ENCODE data around the gene PPP1CA.
"Not testable (repeated sequence)": the region's sequence is repeated elsewhere in the genome, so short reads cannot be mapped to it uniquely, and the experiment has no call there.

Gene PPP1CA

DNA sequence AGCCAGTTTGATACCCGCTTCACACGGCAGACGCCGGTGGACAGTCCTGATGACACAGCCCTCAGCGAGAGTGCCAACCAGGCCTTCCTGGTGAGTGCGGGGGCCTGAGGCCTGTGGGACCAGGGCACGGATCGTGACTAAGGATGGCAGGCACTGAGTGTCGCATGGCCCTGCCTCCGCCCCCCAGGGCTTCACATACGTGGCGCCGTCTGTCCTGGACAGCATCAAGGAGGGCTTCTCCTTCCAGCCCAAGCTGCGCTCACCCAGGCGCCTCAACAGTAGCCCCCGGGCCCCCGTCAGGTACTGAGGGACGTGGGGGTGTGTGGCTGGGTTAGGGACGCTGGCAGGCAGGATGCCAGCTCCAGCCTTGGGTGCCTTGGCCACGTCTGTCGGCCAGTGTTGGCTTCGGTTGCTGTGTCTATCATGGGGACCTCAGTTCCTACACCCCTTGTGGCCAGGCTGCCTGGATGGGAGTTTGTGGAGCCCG lies 32.8 kb upstream of the PPP1CA start:
- DNase-seq, result no peak

DNA sequence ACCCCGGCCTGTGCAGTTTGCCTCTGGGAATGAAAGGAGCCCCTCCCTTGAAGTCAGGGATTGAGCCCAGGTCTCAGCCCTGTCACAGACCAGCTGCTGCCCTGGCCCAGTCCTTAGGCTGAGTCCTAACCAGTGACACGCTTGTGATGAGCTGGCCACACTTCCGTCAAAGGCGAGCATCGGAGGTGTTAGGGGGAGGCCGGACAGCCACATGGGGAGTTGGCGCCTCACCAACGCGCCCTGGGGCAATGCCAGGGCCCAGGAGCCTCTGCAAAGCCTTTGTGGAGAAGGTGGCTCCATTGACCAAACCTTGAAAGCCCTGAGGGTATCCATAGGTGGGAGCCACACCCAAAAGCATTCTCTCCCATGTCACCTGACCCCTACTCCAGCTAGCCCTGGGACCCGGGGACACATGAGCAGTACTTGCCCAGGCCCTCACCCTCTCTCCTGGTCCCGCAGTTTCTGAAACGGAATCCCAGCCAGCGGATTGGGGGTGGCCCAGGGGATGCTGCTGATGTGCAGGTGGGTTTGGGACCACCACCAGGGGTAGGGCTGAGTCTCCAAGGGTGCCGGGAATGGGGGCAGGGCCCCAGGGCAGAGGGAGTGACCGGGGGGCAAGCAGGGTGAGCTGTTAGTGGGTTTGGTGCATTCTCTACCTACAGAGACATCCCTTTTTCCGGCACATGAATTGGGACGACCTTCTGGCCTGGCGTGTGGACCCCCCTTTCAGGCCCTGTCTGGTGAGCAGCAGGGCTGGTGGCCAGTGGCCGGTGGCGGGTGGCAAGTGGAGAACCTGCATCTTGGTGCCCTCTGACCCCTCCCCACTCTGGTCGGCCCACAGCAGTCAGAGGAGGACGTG lies 32.1 kb upstream of the PPP1CA start:
- DNase-seq, result no peak

DNA sequence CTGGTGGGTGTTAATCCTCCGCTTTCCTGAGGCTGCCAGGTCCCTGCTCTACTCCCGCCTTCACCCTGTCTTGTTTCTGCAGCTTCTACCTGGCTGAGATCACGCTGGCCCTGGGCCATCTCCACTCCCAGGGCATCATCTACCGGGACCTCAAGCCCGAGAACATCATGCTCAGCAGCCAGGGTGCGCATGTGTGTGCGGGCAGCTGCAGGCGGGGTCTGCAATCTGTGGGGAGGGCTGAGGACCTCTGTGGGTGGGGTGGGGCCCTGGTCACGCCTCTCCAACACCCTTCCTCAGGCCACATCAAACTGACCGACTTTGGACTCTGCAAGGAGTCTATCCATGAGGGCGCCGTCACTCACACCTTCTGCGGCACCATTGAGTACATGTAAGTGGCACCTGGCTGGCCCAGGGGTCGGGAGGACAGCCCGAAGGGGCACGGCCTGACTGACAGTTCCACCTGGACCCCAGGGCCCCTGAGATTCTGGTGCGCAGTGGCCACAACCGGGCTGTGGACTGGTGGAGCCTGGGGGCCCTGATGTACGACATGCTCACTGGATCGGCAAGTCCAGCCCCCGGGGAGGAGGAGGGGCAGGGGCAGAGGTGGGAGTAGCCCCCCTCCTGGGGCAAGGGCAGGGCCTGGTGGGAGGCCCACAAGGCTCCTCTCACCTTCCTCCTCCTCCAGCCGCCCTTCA lies 31.1 kb upstream of the PPP1CA start:
- DNase-seq, result no peak

DNA sequence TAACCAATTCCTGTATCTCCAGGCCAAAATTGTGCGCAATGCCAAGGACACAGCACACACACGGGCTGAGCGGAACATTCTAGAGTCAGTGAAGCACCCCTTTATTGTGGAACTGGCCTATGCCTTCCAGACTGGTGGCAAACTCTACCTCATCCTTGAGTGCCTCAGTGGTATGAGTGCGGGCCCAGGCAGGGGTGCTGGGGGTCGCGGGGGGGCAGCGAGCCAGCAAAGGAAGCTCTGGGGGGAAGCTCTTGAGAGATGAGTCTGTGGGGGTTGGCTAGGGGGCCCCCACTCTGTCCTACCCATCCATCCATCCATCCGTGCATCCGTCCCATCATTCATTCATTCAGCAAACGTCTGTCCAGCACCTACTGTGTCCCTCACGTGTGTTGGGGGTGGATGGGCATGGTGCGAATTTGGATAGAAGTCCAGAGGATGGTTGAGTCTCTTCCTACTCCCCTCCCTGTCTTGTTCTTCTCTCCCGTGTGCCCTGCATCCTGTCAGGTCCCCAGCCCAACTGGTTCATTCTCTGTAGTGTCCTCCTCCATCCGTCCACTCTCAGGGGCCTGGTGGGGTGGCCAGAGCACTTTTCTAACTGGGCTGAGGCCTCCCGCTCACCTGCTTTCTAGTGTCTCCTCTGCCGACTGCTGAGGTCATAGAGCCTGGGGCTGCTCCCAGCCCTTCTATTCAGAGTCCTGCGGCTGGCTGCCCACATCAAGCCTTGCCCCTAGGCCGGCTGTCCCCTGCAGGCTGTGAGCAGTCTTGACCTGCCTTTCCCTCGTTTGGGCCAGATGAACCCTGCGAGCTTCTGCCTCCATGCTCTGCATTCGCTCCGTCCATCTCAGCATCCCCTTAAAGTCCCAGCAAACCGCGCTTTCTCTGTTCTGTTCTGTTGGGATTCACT lies 29.9 kb upstream of the PPP1CA start:
- no peak for DNase-seq

DNA sequence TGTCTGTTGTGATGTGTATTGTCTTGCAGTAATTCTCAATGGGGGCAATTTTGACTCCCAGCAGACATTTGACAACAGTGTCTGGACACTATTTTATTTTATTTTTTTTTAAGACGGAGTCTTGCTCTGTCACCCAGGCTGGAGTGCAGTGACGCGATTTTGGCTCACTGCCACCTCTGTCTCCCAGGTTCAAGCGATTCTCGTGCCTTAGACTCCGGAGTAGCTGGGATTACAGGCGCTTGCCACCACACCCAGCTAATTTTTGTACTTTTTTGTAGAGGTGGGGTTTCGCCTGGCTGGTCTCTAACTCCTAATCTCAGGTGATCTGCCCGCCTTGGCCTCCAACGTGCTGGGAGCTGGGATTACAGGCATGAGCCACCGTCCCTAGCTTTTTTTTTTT lies 28.1 kb upstream of the PPP1CA start:
- no peak for DNase-seq

DNA sequence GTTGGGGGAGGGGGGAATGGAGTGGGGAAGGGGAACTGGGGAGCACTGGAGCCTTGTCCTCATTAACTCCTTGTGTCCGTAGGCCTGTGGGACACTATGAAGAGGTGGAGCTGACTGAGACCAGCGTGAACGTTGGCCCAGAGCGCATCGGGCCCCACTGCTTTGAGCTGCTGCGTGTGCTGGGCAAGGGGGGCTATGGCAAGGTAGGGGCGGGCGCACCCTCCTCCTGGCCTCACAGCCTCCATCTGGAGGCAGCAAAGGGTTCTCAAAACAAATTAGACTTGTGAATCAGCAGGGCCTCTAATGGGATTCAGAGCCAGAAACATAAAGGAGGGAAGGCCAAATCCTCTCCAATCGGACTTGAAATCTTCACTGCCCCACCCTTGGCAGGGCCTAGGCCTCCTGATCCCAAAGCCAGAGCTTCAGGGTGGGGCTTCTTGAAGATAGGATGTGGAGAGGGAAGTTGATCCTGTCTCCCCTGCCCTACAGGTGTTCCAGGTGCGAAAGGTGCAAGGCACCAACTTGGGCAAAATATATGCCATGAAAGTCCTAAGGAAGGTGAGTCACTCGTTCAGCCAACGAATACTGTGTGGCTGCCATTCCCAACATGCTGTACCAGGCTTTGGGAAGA lies 27.5 kb upstream of the PPP1CA start:
- no peak for DNase-seq

DNA sequence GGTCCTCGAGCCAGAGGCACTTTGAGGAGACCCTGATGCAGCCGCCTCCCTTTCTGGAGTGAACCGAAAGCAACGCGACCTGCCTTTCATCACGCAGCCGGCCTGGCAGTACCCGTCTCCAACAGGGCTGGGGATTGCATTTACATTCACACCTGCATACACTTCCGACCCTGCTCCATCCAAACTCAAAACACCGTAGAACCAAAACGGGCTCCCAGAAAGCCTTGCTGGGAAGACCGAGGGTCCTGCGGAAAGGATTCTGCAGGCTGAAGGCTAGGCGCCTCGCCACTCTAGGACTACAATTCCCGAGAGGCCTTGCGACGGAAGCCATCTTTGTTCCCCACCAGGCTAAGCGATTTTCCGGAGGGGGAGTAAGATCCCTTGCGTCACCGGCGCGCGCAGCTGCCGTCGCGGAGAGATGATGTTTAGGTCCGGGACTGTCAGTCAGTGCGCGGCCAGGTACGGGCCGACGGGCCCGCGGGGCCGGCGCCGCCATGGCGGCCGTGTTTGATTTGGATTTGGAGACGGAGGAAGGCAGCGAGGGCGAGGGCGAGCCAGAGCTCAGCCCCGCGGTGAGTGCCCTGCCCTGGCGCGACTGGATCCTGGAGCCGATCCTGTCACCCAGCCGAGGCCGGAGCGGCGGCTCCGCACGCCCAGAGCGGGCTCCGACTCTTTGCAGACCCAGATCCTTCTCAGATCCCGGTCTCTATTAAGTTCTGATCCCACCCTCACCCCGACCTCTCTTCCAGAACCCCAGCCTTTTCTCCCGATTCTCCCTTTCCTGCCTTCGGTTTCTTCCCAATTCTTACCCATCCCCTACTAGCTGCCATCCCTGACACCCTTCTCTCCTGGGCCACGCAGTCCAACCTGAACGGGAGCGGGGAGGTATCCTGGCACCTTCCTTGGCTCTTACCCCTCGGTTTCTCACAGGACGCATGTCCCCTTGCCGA lies 26.7 kb upstream of the PPP1CA start, which contains the start of gene RPS6KB2:
TSS of gene RPS6KB2 (plus strand) at position 443 of the 950 bp plus-strand sequence. CDS start at position 495, 52 bp downstream.
- peak; percentile 86 to 96 for DNase-seq

DNA sequence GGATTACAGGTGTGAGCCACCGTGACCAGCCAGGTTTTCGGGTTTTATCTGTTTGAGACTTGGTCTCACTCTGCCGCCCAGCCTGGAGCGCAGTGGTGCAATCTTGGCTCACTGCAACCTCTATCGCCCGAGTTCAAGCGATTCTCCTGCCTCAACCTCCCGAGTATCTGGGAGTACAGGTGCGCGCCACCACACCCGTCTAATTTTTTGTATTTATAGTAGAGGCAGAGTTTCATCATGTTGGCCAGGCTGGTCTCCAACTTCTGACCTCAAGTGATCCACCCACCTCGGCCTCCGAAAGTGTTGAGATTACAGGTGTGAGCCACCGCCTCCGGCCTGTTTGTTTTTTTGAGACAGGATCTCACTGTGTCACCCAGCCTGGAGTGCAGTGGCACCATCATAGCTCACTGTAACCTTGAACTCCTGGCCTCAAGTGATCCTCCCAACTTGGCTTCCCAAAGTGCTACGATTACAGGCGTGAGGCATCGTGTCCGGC lies 25.8 kb upstream of the PPP1CA start:
- not testable (repeated sequence) for DNase-seq

DNA sequence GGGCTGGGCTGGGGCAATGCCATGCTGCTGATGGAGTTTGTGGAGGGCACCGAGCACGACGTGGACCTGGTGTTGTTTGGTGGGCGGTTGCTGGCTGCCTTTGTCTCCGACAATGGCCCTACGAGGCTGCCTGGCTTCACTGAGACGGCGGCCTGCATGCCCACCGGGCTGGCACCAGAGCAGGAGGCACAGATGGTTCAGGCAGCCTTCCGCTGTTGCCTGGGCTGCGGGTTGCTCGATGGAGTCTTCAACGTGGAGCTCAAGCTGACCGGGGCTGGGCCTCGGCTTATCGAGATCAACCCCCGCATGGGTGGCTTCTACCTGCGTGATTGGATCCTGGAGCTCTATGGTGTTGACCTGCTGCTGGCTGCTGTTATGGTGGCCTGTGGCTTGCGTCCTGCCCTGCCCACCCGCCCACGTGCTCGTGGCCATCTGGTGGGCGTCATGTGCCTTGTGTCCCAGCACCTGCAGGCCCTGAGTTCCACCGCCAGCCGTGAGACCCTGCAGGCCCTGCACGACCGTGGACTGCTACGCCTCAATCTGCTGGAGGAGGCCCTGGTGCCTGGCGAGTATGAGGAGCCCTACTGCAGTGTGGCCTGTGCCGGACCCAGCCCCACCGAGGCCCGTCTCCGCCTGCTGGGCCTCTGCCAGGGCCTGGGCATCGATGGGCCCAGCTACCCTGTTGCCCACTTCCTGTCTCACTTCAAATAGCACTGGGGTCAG lies 22.4 kb upstream of the PPP1CA start:
- DNase-seq, result no peak

DNA sequence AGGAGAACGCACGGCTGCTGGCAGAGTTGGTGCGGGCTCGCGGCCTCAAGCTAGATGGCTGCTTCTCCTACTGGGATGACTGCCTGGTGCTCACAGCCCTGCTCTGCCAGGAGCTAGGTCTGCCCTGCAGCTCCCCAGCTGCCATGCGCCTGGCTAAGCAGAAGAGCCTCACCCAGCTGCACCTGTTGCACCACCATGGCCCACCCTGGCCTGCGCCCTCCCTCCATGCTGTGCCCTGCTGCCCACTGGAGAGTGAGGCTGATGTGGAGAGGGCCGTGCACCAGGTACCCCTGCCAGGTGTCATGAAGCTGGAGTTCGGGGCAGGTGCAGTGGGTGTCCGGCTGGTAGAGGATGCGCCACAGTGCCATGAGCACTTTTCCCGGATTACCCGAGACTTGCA lies 21.8 kb upstream of the PPP1CA start:
- no peak for DNase-seq

DNA sequence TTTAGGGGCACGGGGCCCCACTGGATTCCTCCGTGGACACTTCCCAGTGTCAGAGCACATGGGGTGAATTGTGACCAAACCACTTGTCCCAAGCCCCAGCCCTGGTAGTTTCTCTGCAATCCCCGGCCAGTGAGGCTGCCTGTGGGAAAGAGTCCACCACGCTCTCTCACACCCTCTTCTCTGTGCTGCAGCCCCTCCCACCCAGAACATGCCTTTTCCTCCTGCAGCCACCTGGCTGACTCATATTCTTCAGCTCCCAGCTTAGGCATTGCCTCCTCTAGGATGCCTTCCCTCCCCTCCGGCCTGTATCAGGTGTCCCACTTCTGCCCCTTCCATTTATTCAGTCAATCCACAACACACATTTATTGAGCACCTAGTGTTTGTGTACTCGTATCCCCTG lies 21.2 kb upstream of the PPP1CA start:
- DNase-seq, result no peak

DNA sequence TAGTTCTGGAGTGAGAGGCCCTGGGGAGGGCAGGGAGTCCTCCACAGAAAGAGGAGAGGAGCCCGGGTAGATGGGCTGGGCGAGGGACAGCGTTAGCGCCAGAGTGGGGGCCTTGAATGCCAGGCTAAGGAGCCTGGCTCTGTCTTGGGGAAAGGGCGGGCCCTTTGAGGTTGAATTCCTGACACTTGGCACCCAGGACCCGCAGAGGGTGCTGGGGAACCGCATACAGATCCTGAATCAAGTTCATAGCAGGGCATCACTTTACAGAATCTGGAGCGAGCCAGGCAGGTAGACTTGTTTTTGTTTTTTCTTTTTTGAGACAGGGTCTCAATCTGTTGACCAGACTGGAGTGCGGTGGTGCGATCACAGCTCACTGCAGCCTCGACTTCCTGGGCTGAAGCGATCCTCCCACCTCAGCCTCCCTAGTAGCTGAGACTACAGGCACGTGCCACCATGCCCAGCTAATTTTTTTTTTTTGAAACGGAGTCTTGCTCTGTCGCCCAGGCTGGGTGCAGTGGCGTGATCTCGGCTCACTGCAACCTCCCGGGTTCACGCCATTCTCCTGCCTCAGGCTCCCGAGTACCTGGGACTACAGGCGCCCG lies 19.9 kb upstream of the PPP1CA start:
- DNase-seq, result no peak

DNA sequence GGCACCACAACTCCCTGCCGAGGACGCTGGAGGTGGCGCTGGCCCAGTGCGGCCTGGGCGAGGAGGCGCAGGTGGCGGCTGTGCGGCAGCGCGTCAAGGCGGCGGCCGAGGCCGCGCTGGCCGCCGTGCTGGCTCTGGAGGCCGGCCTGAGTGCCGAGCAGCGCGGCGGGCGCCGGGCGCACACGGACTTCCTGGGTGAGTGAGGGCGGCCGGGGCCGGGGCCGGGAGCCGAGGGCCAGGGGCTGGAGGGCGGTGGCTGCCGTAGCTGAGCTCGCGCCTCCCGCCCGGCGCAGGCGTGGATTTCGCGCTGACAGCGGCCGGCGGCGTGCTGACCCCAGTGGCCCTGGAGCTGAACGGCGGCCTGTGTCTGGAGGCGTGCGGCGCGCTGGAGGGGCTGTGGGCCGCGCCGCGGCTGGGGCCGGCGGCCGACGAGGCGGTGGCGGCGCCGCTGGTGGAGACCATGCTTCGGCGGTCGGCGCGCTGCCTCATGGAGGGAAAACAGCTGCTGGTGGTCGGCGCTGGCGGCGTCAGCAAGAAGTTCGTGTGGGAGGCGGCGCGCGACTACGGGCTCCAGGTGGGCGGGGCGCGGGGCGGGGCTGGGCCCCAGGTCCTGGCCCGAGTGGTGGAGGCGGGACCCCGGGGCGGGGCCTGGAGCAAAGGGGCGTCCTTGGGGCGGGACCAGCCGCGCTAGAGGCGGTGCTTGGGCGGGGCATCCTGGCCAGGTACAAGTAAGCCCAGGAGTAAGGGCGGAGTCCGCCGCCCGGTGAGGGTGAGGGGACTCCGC lies 19.2 kb upstream of the PPP1CA start:
- DNase-seq, result peak; percentile 71 to 88

DNA sequence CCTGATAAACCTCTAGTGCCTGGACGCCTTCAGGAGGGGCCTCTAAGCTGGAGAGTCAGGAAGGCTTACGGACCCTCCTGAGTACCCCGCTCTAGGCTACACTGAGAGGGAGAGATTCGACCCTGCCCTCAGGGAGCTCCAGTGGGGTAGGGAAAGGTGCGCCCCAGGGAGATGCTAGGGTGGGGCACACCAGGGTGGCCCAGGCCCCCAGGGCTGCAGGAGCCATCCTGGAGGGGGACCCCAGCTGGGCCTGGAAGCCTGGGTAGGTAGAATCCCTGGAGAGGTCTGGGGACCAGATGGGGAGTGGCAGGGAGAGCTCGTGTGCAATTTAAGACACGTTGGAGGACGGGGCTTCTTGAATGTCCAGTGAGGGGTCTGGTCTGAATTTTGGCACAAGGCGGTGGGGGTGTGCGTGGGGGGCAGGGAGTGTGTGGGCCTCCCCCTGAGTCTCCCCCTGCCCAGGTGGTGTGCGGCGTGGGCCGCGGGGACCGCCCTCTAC lies 18.5 kb upstream of the PPP1CA start:
- DNase-seq, result no peak

DNA sequence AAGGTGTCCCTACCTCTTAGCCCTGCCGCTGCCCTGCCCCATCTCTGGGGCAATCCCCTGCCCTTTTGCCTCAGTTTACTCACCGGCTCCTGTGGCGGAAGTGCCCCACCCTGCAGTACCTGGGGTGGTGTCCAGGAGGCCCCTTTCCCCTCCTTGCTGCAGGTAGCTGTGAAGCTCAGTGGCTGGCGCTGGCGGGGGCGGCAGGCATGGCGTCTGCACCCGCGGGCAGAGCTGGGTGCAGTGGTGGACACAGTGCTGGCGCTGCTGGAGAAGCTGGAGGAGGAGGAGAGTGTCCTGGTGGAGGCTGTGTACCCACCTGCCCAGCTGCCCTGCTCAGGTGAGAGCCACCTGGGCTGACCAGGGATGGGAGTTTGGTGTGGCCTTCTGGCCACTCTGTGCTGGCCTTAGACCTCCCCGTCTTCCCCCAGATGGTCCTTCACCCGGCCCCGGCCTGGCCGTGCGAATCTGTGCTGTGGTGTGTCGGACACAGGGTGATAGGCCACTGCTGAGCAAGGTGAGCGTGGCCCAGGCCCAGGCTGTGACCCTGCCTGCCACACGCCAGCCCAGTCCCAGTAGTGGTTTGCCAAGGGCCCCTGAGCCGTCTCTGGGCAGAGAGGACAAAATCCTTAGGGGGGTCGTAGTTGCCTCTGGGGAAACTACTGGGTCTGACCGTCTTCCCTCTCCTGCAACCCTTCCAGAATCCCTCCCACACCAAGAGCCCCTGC lies 17.8 kb upstream of the PPP1CA start:
- DNase-seq, result no peak

DNA sequence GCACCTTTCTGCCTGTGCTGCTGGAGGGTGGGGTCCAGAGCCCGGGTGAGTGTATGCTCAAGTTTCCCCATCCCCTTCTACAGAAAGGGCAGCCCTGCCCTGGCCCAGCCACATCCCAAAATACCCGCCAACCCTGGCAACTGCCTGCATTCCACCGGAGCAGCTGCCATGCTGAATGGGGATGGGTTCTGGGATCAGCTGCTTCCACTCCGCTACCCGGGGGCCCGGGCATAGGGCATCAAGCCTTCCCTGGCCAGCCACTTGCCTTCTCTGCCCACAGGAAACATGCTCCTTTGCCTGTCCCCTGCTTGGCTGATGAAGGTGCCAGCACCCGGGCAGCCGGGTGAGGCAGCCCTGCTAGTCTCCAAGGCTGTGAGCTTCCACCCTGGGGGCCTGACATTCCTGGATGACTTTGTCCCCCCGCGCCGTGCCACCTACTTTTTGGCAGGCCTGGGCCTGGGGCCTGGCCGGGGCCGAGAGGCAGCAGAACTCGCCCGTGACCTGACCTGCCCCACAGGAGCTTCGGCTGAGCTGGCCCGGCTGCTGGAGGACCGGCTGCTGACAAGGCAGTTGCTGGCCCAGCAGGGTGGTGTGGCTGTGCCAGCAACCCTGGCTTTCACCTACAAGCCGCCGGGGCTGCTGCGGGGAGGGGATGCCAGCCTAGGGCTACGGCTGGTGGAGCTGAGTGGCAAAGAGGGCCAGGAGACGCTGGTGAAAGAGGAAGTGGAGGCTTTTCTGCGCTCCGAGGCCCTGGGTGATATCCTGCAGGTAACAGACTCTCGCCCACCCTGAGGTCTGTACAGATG lies 17.0 kb upstream of the PPP1CA start:
- DNase-seq, result no peak

DNA sequence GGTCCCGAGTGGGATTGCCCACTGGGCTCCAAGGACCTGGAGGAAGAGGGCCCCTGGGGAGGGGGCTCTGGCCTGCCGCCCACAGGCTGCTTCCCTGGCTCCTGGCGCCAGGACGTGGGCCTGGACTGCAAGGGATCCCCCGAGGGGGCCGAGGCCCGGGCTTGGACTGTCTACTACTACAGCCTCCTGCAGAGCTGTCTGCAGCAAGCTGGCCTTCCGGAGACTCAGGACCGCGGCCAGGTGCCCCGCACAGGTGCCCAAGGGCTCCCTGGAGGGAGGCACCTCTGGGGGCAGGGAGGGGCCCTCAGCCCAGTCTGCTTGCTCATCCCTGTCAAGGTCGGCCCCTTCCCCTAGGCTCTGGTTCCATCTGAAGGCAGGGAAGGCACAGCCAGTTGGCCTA lies 15.8 kb upstream of the PPP1CA start:
- DNase-seq, result no peak
